Measurements from ENCODE around the gene KCNF1. TPM values are rescaled to one million over a fixed set of nuclear protein-coding genes. Genes with fewer than 3 reads are reported as not detected.

KCNF1 gene
- total RNA-seq, 4 donors from 2014 or later = 20.2 to 51.7 (median 44.4) TPM

DNA sequence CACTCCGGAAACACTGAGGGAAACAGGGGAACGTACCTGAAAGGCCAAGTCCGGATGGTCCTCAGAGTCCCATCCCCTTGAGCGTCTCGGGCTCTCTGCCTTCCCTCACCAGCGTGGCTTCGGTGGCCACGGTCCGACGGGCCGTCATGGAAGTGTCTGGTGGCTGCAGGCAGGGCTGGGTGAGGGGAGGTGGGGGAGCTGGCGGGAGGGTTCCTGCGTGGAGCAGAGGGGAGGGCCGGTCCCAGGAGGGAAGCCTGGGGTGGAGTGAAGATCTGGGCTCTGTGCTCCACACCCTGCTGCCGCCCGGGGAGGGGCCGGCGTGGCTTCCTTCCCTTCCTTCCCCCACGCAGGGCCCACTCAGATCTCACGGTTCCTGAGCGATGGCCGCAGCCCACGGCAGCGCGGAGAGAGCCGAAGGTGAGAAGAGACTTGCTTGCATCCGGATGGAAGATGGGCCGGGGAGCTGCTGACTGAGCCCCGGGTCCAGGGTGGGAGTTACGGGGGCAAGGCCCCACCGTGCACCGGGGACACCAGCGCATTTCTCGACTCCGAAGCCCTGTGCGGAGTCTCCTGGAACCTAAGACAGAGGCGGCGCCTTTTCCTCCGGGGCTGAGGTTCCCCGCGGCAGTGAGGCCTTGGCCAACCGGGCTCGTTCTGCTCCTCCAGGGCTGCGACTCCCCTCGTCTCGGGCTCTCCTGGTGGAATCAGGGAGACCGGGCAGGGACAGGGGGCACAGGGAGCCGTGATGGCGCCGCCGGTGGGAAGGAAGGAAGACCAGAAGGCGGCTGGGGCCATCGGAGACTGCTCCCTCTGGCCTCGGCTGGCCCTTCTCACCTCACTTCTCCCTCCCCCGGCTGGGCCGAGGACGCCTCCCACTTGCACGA is 49.1 kb downstream of the KCNF1 start:
- peaks cover 0 to 7% (median 3%) of the 10 kb centered on the region in 4 donors for H3K4me1 ChIP-seq
- 83% methylated on average over 35 of the region's 58 CpGs for WGBS
- intact Hi-C loops (cut with DNase I) = no loop called here
- H3K36me3 ChIP-seq = no peaks in the 10 kb centered on the region
- TF ChIP-seq, protein P1, sequence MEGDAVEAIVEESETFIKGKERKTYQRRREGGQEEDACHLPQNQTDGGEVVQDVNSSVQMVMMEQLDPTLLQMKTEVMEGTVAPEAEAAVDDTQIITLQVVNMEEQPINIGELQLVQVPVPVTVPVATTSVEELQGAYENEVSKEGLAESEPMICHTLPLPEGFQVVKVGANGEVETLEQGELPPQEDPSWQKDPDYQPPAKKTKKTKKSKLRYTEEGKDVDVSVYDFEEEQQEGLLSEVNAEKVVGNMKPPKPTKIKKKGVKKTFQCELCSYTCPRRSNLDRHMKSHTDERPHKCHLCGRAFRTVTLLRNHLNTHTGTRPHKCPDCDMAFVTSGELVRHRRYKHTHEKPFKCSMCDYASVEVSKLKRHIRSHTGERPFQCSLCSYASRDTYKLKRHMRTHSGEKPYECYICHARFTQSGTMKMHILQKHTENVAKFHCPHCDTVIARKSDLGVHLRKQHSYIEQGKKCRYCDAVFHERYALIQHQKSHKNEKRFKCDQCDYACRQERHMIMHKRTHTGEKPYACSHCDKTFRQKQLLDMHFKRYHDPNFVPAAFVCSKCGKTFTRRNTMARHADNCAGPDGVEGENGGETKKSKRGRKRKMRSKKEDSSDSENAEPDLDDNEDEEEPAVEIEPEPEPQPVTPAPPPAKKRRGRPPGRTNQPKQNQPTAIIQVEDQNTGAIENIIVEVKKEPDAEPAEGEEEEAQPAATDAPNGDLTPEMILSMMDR (IDR thresholded peaks at IDR 0.05) = no peak
- TF ChIP-seq POLR2A (IDR thresholded peaks at IDR 0.05; ENCODE audit: low read depth) (no peak), EP300 (IDR thresholded peaks at IDR 0.05) (no peak), POLR2AphosphoS5 (IDR thresholded peaks at IDR 0.05) (no peak)
- H3K9me3 ChIP-seq = no peaks in the 10 kb centered on the region
- H3K4me3 ChIP-seq = no peak overlapping the region
- H3K27ac ChIP-seq (replicated peaks in 1 of 4) = no peak overlapping the region
- peaks cover 0 to 45% (median 2%) of the 10 kb centered on the region in 4 donors for H3K27me3 ChIP-seq
- no peak for DNase-seq (ENCODE audit: extremely low spot score)

DNA sequence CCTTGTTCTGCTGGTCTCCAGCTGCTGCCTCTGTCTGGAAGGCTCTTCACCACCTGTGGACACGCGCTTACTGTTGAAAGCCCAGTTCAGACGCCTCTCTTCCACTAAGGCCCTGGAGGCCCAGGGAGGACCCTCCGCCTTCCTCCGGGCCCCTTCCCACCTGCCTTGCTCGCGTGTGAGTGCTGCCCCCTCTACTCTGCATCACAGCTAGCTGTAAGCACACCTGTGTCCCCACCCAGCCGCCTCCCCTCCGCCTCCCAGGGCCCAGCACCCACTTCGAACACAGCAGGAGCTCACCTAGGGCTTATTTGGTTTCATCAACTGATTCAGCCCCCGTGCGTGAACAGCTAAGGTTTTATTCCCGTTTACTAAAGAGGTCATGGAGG is 49.7 kb downstream of the KCNF1 start:
- TF ChIP-seq, protein P1 (IDR thresholded peaks at IDR 0.05) = no peak
- TF ChIP-seq EP300 (IDR thresholded peaks at IDR 0.05) = no peak
- no peak for TF ChIP-seq POLR2A (IDR thresholded peaks at IDR 0.05; ENCODE audit: low read depth)
- TF ChIP-seq POLR2AphosphoS5 (IDR thresholded peaks at IDR 0.05) = no peak
- H3K4me3 ChIP-seq = no peak overlapping the region
- intact Hi-C loops (cut with DNase I) = no loop called here
- H3K27ac ChIP-seq (replicated peaks in 1 of 4) = no peak overlapping the region
- no peaks in the 10 kb centered on the region for H3K36me3 ChIP-seq
- H3K9me3 ChIP-seq = no peaks in the 10 kb centered on the region
- H3K27me3 ChIP-seq = peaks cover 0 to 45% (median 2%) of the 10 kb centered on the region in 4 donors
- 83% methylated on average over 13 of the region's 13 CpGs for WGBS
- peaks cover 0 to 7% (median 3%) of the 10 kb centered on the region in 4 donors for H3K4me1 ChIP-seq
- no peak for DNase-seq (ENCODE audit: extremely low spot score)

DNA sequence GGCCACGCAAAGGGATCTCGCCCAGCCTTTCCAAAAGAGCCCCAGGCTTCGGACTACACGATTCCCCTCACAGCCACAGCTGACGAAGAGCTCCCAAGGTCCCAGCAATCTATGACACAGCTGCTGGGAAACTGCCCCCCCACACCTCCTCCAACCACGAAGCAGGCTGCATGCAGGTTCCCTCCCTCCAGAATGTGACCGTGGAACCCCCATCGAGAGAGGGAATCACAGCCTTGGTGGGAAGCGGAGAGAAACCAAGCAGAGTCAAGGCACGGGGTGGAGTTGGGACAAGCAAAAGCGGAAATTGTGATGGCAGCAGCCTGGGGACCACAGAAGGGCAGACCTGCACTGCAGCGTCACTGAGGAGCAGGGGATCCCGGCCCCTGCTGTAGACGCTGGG is 50.3 kb downstream of the KCNF1 start:
- TF ChIP-seq POLR2A (IDR thresholded peaks at IDR 0.05; ENCODE audit: low read depth) = no peak
- no peak for TF ChIP-seq EP300 (IDR thresholded peaks at IDR 0.05)
- TF ChIP-seq POLR2AphosphoS5 (IDR thresholded peaks at IDR 0.05) = no peak
- TF ChIP-seq, protein P1 (IDR thresholded peaks at IDR 0.05) = no peak
- Histone ChIP-seq H3K27me3 (peaks cover 0 to 49% (median 2%) of the 10 kb centered on the region in 4 donors), H3K27ac (replicated peaks in 1 of 4) (no peak overlapping the region), H3K9me3 (no peaks in the 10 kb centered on the region), H3K4me1 (peaks cover 0 to 7% (median 3%) of the 10 kb centered on the region in 4 donors), H3K4me3 (no peak overlapping the region), H3K36me3 (no peaks in the 10 kb centered on the region)
- intact Hi-C loops (cut with DNase I) = no loop called here
- WGBS = 92% methylated on average over 9 of the region's 14 CpGs
- no peak for DNase-seq (ENCODE audit: extremely low spot score)

DNA sequence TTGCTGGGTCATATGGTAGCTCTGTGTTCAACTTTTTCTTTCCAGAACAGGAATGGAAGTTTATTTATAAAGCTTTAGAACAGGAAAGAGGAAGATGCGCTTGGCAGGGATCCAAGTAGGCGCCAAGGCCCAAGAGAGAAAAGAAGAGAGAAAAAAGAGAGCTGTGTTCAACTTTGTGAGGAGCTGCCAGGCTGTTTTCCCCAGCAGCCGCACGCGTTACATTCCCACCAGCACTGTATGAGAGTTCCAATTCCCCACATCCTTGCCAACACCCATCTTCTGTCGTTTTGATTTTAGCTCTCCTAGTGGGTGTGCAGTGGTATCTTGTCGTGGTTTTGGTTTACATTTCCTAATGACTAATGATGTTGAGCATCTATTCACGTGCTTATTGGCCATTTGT is 51.4 kb downstream of the KCNF1 start:
- Histone ChIP-seq H3K27ac (replicated peaks in 1 of 4) (no peak overlapping the region), H3K4me1 (peaks cover 0 to 7% (median 3%) of the 10 kb centered on the region in 4 donors), H3K36me3 (no peaks in the 10 kb centered on the region), H3K9me3 (no peaks in the 10 kb centered on the region), H3K4me3 (no peak overlapping the region), H3K27me3 (peaks cover 0 to 60% (median 2%) of the 10 kb centered on the region in 4 donors)
- TF ChIP-seq, protein P1 (IDR thresholded peaks at IDR 0.05) = no peak
- TF ChIP-seq EP300 (IDR thresholded peaks at IDR 0.05) = no peak
- no peak for TF ChIP-seq POLR2A (IDR thresholded peaks at IDR 0.05; ENCODE audit: low read depth)
- no peak for TF ChIP-seq POLR2AphosphoS5 (IDR thresholded peaks at IDR 0.05)
- no peak for DNase-seq (ENCODE audit: extremely low spot score)
- 33% methylated on average over 8 of the region's 8 CpGs for WGBS
- intact Hi-C loops (cut with DNase I) = no loop called here

Small RNA genes within 50 kb of the gene (small RNA-seq; reads per million reads assigned to genes)
- 0 reads per million in 3 donors for gene AC079587.1

Other genes starting within 250 kb of the KCNF1 start
- 10 to 100 TPM; 20.2 to 33.0 (median 24.0) TPM for gene NOL10, start 222.0 kb upstream of the KCNF1 start, total RNA-seq
- gene ATP6V1C2, start 190.3 kb upstream of the KCNF1 start, total RNA-seq = under 1 TPM in 1 of 4 donors, not detected in 3; 0.17 TPM
- 10 to 100 TPM; 64.8 to 99.7 (median 85.3) TPM for gene PDIA6, start 99.1 kb upstream of the KCNF1 start, total RNA-seq
- gene SLC66A3, start 243.5 kb downstream of the KCNF1 start, total RNA-seq = 10 to 100 TPM; 37.4 to 70.6 (median 62.4) TPM